ENCODE results near the gene TRPV6.

Gene TRPV6

GRCh38 chr7:142881586-142882337 is 3.8 kb downstream of the TRPV6 start:
- DNase-seq: no peak

DNA sequence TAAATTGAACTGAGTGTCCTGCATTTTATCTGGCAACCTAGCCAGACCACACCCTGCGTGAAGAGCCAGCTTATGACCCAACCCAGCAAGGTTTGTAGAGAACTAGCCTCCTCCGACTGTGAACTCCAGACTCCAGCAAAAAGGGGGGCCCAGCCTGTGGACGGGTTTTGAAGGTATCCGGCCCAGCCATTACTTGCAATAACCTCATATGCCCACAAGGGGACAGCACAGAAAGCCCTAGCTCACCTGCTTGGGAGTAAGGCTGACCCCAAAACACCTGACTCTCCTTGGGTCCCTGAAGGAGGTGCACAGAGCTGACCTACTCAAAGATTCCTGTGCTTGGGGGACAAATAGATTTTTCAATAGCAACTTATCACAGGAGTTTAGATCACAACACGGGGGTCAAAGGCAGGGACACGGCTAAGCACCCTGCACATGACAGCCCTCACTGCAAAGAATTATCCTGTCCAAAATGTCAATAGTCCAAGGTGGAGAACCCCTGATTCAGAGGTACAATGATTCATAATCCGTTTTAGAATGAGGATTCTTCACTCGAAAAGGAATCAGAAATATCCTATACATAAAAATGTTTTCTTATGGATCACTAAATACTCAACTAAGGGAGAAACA is 4.6 kb downstream of the TRPV6 start:
- DNase-seq: no peak

- no peak for DNase-seq
Observed at GRCh38 chr7:142879060-142879459, 6.5 kb downstream of the TRPV6 start.

GRCh38 chr7:142878315-142878714 is 7.2 kb downstream of the TRPV6 start:
- no peak for DNase-seq

GRCh38 chr7:142876991-142877910 is 8.3 kb downstream of the TRPV6 start:
- DNase-seq: no peak

GRCh38 chr7:142876236-142876960 is 9.1 kb downstream of the TRPV6 start:
- DNase-seq: no peak

- no peak for DNase-seq
Observed at GRCh38 chr7:142875456-142875855, 10.1 kb downstream of the TRPV6 start.

DNA sequence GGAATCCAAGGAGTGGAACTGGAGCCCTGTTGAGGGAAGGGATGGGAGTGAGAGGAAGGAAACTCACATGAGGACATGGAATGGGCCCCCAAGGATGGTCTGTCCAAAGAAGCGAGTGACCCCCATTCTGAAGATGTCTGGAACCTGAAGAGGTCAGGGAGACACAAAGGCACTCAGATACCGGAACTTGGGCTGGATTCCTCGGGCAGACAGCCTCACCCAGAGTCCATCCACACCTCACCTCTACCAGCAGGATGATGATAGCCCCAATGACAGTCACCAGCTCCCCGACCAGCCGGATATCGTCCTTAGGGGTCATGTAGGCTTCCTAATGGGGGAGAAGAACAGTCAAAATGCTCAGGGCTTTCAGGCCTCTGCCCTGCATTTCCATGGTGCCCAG is 10.7 kb downstream of the TRPV6 start:
- no peak for DNase-seq

- no peak for DNase-seq
Observed at GRCh38 chr7:142874409-142874808, 11.1 kb downstream of the TRPV6 start.

- DNase-seq: no peak
Observed at GRCh38 chr7:142873871-142874270, 11.7 kb downstream of the TRPV6 start.

GRCh38 chr7:142873281-142873784 is 12.2 kb downstream of the TRPV6 start:
- DNase-seq: no peak

GRCh38 chr7:142872106-142872675 is 13.4 kb downstream of the TRPV6 start:
- DNase-seq: no peak

- DNase-seq: no peak
Observed at GRCh38 chr7:142871260-142872105, 14.1 kb downstream of the TRPV6 start.

GRCh38 chr7:142870566-142871259 is 14.8 kb downstream of the TRPV6 start:
- no peak for DNase-seq

DNA sequence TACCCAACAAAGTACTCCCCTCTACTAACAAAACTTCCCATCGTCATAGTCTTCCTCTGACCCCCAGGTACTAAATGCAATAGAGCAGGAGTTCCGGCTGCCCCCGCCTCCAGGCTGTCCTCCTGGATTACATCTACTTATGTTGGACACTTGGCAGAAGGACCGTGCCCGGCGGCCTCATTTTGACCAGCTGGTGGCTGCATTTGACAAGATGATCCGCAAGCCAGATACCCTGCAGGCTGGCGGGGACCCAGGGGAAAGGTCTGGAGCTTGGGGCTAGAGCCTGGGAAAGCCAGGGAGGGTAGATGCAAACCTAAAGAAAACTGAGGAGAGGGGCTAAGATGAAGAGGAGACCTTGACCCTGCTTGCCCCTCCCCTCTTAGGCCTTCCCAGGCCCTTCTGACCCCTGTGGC is 15.4 kb downstream of the TRPV6 start:
- DNase-seq: no peak

DNA sequence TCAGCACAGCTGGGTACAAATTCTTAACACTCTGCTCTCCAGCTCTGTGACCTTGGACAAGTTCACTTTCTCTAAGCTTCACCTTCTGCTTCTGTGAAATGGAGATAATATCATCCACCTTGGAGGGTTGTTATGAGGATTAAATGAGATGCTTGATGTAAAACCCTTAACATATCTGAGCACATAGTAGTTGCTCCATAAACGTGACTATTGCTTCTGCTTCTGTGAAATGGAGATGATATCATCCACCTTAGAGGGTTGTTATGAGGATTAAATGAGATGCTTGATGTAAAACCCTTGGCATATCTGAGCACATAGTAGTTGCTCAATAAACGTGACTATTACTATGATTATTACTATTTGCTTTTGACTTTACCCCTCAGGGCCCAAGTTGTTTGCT is 16.1 kb downstream of the TRPV6 start:
- no peak for DNase-seq

DNA sequence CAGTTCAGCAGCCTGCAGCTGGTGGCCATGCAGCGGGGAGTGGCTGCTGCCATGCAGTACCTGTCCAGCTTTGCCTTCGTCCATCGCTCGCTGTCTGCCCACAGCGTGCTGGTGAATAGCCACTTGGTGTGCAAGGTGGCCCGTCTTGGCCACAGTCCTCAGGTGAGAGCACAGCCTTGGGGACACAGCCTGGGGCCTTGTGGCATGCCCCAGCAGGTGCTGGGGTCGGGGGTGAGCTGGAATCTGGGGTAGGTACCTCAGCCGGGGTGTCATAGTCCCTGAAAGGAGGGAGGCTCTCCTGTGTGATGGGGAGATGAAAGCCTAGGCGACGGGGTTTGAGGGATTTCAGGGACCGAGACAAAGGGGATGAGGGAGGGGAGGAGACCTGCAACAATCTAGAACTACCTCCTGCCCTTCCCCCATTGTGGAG is 16.5 kb downstream of the TRPV6 start:
- no peak for DNase-seq

DNA sequence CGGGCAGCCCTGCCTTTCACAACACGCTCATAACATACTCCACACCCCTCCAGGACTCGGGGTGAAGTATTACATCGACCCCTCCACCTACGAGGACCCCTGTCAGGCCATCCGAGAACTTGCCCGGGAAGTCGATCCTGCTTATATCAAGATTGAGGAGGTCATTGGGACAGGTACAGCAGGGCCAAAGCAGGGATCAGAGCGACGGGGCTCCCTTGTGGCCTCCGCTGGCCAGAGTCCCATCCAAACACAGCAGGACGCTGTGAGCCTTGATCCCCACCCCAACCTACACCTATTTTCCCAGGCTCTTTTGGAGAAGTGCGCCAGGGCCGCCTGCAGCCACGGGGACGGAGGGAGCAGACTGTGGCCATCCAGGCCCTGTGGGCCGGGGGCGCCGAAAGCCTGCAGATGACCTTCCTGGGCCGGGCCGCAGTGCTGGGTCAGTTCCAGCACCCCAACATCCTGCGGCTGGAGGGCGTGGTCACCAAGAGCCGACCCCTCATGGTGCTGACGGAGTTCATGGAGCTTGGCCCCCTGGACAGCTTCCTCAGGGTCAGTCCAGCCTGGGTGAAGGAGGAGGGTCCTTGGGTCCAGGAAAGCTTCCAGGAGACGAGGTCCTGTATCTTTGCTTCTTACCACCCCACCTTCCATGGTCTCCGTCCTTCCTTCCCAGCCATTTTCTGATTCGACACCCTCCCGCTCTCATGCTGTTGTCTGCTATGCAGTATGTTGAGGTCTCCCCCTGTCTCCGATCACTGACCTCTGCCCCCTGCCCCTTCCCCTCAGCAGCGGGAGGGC is 17.2 kb downstream of the TRPV6 start:
- DNase-seq: no peak

GRCh38 chr7:142867398-142868187 is 18.0 kb downstream of the TRPV6 start:
- DNase-seq: no peak
